ENCODE results near the gene VAV3.
"Not testable (repeated sequence)": the region's sequence is repeated elsewhere in the genome, so short reads cannot be mapped to it uniquely, and the experiment has no call there.

The VAV3 gene

GRCh38 chr1:107895403-107896191 lies 69.4 kb downstream of the VAV3 start:
- H3K4me1 Mint-ChIP-seq, result peaks cover 35% of the 10 kb centered on the region
- H3K27ac Mint-ChIP-seq, result peak overlapping the region; percentile 0
- peak overlapping the region; percentile 13 for H3K4me3 Mint-ChIP-seq
- H3K9me3 Mint-ChIP-seq, result peaks cover 2% of the 10 kb centered on the region
- no peaks in the 10 kb centered on the region for H3K36me3 Mint-ChIP-seq
- ATAC-seq (no peak), DNase-seq (ENCODE audit: low spot score in 2 of 2) (no peak)

GRCh38 chr1:107894605-107895004 lies 70.4 kb downstream of the VAV3 start:
- Mint-ChIP-seq H3K36me3 (no peaks in the 10 kb centered on the region), H3K4me1 (peaks cover 26% of the 10 kb centered on the region), H3K9me3 (peaks cover 2% of the 10 kb centered on the region), H3K4me3 (no peak overlapping the region), H3K27ac (no peak overlapping the region)
- ATAC-seq (no peak), DNase-seq (ENCODE audit: low spot score in 2 of 2) (no peak)

GRCh38 chr1:107893350-107893749 lies 71.6 kb downstream of the VAV3 start:
- not testable (repeated sequence) for ATAC-seq; H3K4me3 Mint-ChIP-seq; H3K36me3 Mint-ChIP-seq; DNase-seq (ENCODE audit: low spot score in 2 of 2); H3K27ac Mint-ChIP-seq; H3K9me3 Mint-ChIP-seq
- H3K4me1 Mint-ChIP-seq, result peaks cover 29% of the 10 kb centered on the region

- ATAC-seq (no peak), DNase-seq (ENCODE audit: low spot score in 2 of 2) (no peak)
- Mint-ChIP-seq H3K4me1 (peaks cover 15% of the 10 kb centered on the region), H3K9me3 (peaks cover 2% of the 10 kb centered on the region), H3K4me3 (no peak overlapping the region), H3K27ac (no peak overlapping the region), H3K36me3 (no peaks in the 10 kb centered on the region)
Observed at GRCh38 chr1:107889524-107889923, 75.5 kb downstream of the VAV3 start.

- H3K9me3 Mint-ChIP-seq, result no peaks in the 10 kb centered on the region
- DNase-seq (ENCODE audit: low spot score in 2 of 2) (no peak), ATAC-seq (no peak)
- H3K4me3 Mint-ChIP-seq, result no peak overlapping the region
- H3K4me1 Mint-ChIP-seq, result peaks cover 12% of the 10 kb centered on the region
- no peaks in the 10 kb centered on the region for H3K36me3 Mint-ChIP-seq
- H3K27ac Mint-ChIP-seq, result no peak overlapping the region
Observed at GRCh38 chr1:107883562-107883961, 81.4 kb downstream of the VAV3 start.

GRCh38 chr1:107879927-107880326 lies 85.1 kb downstream of the VAV3 start:
- H3K36me3 Mint-ChIP-seq, result no peaks in the 10 kb centered on the region
- DNase-seq (ENCODE audit: low spot score in 2 of 2), result no peak
- peaks cover 30% of the 10 kb centered on the region for H3K4me1 Mint-ChIP-seq
- no peaks in the 10 kb centered on the region for H3K9me3 Mint-ChIP-seq
- H3K4me3 Mint-ChIP-seq, result no peak overlapping the region
- no peak for ATAC-seq
- no peak overlapping the region for H3K27ac Mint-ChIP-seq

- no peak for DNase-seq (ENCODE audit: low spot score in 2 of 2)
- no peak overlapping the region for H3K4me3 Mint-ChIP-seq
- peaks cover 32% of the 10 kb centered on the region for H3K4me1 Mint-ChIP-seq
- H3K36me3 Mint-ChIP-seq, result no peaks in the 10 kb centered on the region
- no peak overlapping the region for H3K27ac Mint-ChIP-seq
- ATAC-seq, result peak; percentile 90
- no peaks in the 10 kb centered on the region for H3K9me3 Mint-ChIP-seq
Observed at GRCh38 chr1:107879346-107879745, 85.6 kb downstream of the VAV3 start.

- H3K4me3 Mint-ChIP-seq, result no peak overlapping the region
Observed at GRCh38 chr1:107877745-107878144, 87.2 kb downstream of the VAV3 start.

GRCh38 chr1:107877092-107877491 lies 87.9 kb downstream of the VAV3 start:
- H3K36me3 Mint-ChIP-seq, result no peaks in the 10 kb centered on the region
- H3K9me3 Mint-ChIP-seq, result no peaks in the 10 kb centered on the region
- DNase-seq (ENCODE audit: low spot score in 2 of 2) (no peak), ATAC-seq (no peak)
- no peak overlapping the region for H3K27ac Mint-ChIP-seq
- H3K4me1 Mint-ChIP-seq, result peaks cover 33% of the 10 kb centered on the region
- H3K4me3 Mint-ChIP-seq, result no peak overlapping the region

More at GRCh38 chr1:107877745-107878144, 87.2 kb downstream of the VAV3 start:
- Mint-ChIP-seq H3K9me3 (no peaks in the 10 kb centered on the region), H3K4me1 (peaks cover 32% of the 10 kb centered on the region), H3K36me3 (no peaks in the 10 kb centered on the region), H3K27ac (no peak overlapping the region)
- no peak for DNase-seq (ENCODE audit: low spot score in 2 of 2)
- ATAC-seq, result no peak

GRCh38 chr1:107875689-107876088 lies 89.3 kb downstream of the VAV3 start:
- Mint-ChIP-seq H3K4me1 (peaks cover 44% of the 10 kb centered on the region), H3K4me3 (no peak overlapping the region)

GRCh38 chr1:107874221-107874620 lies 90.8 kb downstream of the VAV3 start:
- no peak for DNase-seq (ENCODE audit: low spot score in 2 of 2)
- no peak for ATAC-seq
- Mint-ChIP-seq H3K4me1 (peaks cover 42% of the 10 kb centered on the region), H3K27ac (no peak overlapping the region), H3K36me3 (no peaks in the 10 kb centered on the region), H3K4me3 (no peak overlapping the region), H3K9me3 (peaks cover 2% of the 10 kb centered on the region)

More at GRCh38 chr1:107875689-107876088, 89.3 kb downstream of the VAV3 start:
- H3K36me3 Mint-ChIP-seq, result no peaks in the 10 kb centered on the region
- DNase-seq (ENCODE audit: low spot score in 2 of 2) (no peak), ATAC-seq (peak; percentile 55)
- H3K27ac Mint-ChIP-seq, result peak overlapping the region; percentile 4
- H3K9me3 Mint-ChIP-seq, result no peaks in the 10 kb centered on the region

- H3K4me1 Mint-ChIP-seq, result peaks cover 35% of the 10 kb centered on the region
- DNase-seq (ENCODE audit: low spot score in 2 of 2) (no peak), ATAC-seq (peak; percentile 78)
- H3K27ac Mint-ChIP-seq, result peak overlapping the region; percentile 88
- H3K4me3 Mint-ChIP-seq, result peak overlapping the region; percentile 27
- H3K36me3 Mint-ChIP-seq, result no peaks in the 10 kb centered on the region
- H3K9me3 Mint-ChIP-seq, result peaks cover 2% of the 10 kb centered on the region
Observed at GRCh38 chr1:107871687-107872395, 93.1 kb downstream of the VAV3 start.

GRCh38 chr1:107871259-107871658 lies 93.7 kb downstream of the VAV3 start:
- Mint-ChIP-seq H3K27ac (peak overlapping the region; percentile 88), H3K4me1 (peaks cover 32% of the 10 kb centered on the region), H3K4me3 (peak overlapping the region; percentile 27), H3K9me3 (peaks cover 2% of the 10 kb centered on the region), H3K36me3 (no peaks in the 10 kb centered on the region)
- ATAC-seq (peak; percentile 91), DNase-seq (ENCODE audit: low spot score in 2 of 2) (no peak)

- Mint-ChIP-seq H3K36me3 (no peaks in the 10 kb centered on the region), H3K9me3 (peaks cover 2% of the 10 kb centered on the region), H3K4me3 (no peak overlapping the region), H3K27ac (peak overlapping the region; percentile 11), H3K4me1 (peaks cover 30% of the 10 kb centered on the region)
- ATAC-seq, result no peak
- no peak for DNase-seq (ENCODE audit: low spot score in 2 of 2)
Observed at GRCh38 chr1:107870696-107871095, 94.3 kb downstream of the VAV3 start.

- H3K4me1 Mint-ChIP-seq, result peaks cover 33% of the 10 kb centered on the region
- peaks cover 2% of the 10 kb centered on the region for H3K9me3 Mint-ChIP-seq
- DNase-seq (ENCODE audit: low spot score in 2 of 2) (no peak), ATAC-seq (no peak)
- H3K36me3 Mint-ChIP-seq, result no peaks in the 10 kb centered on the region
- H3K4me3 Mint-ChIP-seq, result no peak overlapping the region
- H3K27ac Mint-ChIP-seq, result no peak overlapping the region
Observed at GRCh38 chr1:107867897-107868296, 97.1 kb downstream of the VAV3 start.

- no peak for ATAC-seq
- Mint-ChIP-seq H3K27ac (no peak overlapping the region), H3K4me1 (peaks cover 34% of the 10 kb centered on the region), H3K4me3 (no peak overlapping the region), H3K36me3 (no peaks in the 10 kb centered on the region), H3K9me3 (peaks cover 2% of the 10 kb centered on the region)
- DNase-seq (ENCODE audit: low spot score in 2 of 2), result no peak
Observed at GRCh38 chr1:107867422-107867821, 97.6 kb downstream of the VAV3 start.
